Measurements from ENCODE around the gene FRMD4B.

GRCh38 chr3:69368129-69368741 lies 17.7 kb downstream of the FRMD4B start:
- TF ChIP-seq CTCF (conservative IDR thresholded peaks at IDR 0.05 in 1 of 2, IDR thresholded peaks at IDR 0.05 in 1 of 2; ENCODE audit: low read depth in 1 of 2, low read length in 2 of 2) (no peak), EZH2 (IDR thresholded peaks at IDR 0.05; ENCODE audit: low read length, missing control alignments) (no peak)
